Sciatic nerve (tissue), 2 donors: Measurements from ENCODE around the gene PRDM15. TPM values are rescaled to one million over a fixed set of nuclear protein-coding genes. Genes with fewer than 3 reads are reported as not detected.
A peak's percentile ranks its signal among the peaks of the same experiment; 100 is the strongest.

Experiments
- ATAC-seq: fragments of 200-7000 bp; cut with Tn5 transposase; one replicate; pipeline ENCODE4 v1.9.1; 2020; ENCODE audit warnings: mild to moderate bottlenecking, moderate library complexity
- DNase-seq: peaks from one replicate; pipeline ENCODE4 v3.0.0-alpha.2; 2020; ENCODE audit warnings: low spot score
- intact Hi-C: fragments of 100-400 bp; cut with DNase I; formaldehyde crosslinking; loops from one replicate; pipeline ENCODE4 v1.14.2; 2022
- total RNA-seq: library from RNA; stranded (reverse); fragmentation: NEBNext Ultra II Directional; extraction: Animal tissue kit (Norgen Biotek cat#: 25700); gene quantifications from one replicate; pipeline ENCODE4 v1.2.1, GENCODE V29; 2021
- donor health status: DM: no; HTN: no; CAD: no.
- donor health status: DM: no; HTN: no; CAD: no.

The PRDM15 gene, protein sequence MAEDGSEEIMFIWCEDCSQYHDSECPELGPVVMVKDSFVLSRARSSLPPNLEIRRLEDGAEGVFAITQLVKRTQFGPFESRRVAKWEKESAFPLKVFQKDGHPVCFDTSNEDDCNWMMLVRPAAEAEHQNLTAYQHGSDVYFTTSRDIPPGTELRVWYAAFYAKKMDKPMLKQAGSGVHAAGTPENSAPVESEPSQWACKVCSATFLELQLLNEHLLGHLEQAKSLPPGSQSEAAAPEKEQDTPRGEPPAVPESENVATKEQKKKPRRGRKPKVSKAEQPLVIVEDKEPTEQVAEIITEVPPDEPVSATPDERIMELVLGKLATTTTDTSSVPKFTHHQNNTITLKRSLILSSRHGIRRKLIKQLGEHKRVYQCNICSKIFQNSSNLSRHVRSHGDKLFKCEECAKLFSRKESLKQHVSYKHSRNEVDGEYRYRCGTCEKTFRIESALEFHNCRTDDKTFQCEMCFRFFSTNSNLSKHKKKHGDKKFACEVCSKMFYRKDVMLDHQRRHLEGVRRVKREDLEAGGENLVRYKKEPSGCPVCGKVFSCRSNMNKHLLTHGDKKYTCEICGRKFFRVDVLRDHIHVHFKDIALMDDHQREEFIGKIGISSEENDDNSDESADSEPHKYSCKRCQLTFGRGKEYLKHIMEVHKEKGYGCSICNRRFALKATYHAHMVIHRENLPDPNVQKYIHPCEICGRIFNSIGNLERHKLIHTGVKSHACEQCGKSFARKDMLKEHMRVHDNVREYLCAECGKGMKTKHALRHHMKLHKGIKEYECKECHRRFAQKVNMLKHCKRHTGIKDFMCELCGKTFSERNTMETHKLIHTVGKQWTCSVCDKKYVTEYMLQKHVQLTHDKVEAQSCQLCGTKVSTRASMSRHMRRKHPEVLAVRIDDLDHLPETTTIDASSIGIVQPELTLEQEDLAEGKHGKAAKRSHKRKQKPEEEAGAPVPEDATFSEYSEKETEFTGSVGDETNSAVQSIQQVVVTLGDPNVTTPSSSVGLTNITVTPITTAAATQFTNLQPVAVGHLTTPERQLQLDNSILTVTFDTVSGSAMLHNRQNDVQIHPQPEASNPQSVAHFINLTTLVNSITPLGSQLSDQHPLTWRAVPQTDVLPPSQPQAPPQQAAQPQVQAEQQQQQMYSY
- total RNA-seq, result 10.0 TPM

DNA sequence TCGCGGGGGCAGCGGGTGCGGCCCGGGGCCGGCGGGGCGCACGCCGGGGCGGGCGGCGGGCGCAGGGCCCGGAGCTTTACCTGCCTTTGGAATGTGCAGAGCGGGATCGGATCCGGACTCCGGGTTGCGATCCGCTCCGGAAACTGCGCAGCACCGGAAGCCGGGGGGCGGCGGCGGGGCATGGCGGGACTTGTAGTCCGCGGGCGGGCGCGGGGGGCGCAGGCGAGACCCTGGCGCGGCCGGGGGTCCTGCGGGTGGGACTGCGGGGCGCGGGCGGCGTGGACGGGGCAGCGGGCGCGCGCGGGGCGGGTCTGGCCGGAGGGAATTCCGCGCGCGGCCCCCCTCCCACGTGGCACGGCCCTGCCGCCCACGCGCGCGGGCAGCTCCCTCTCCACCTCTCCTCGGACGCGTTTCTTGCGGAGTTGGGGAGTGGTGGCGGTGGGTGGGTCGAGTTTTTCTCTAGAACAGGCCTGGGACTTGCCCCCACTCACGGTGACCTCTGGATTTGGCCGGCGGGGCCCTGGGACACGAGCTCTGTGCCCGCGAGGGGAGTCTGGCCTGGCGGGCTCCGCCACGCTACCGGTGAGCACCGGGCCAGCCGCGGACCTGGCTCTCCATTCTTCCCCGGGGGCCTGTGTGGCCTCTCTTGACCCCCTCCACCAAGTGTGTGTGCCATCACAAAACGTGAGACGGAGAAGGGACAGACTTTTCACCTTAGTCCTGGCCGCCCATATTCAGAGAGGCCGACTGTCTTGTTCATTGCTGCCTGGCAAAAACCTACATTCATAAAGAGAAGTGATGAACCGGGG is at the start of gene PRDM15:
TSS of gene PRDM15 (minus strand) at position 155 of the 809 bp plus-strand sequence. CDS start 18,981 bp downstream, outside the sequence.
- DNase-seq (peak; percentile 90), ATAC-seq (peak; percentile 67)
- intact Hi-C loops, result no loop called here

DNA sequence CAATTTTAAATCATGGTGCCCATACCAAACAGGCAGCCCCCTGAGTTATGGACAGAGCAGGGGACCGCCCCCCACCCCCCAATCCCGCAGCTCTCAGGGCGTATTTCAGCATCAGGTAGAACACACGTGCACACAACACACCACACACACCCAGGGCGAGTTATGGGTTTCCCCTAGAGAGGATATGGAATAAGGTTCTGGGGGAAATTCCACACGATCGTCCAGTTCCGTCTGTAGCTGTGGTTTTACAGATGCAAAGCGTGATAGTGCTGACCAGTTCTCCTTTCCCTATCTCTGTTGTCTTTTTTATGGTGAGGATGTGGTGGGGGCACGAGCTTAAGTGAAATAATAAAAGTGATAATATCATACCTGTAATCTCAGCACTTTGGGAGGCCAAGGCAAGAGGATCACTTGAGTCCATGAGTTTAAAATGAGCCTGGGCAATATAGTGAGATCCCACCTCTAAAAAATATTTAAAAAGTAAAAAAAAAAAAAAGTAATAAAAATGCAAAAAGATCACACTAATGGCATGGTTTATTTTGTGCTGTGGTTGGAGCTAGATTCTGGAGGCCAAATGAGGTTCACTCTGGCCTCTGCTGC is 49.6 kb upstream of the PRDM15 start:
- DNase-seq (no peak), ATAC-seq (no peak)
- intact Hi-C loops, result no loop called here

DNA sequence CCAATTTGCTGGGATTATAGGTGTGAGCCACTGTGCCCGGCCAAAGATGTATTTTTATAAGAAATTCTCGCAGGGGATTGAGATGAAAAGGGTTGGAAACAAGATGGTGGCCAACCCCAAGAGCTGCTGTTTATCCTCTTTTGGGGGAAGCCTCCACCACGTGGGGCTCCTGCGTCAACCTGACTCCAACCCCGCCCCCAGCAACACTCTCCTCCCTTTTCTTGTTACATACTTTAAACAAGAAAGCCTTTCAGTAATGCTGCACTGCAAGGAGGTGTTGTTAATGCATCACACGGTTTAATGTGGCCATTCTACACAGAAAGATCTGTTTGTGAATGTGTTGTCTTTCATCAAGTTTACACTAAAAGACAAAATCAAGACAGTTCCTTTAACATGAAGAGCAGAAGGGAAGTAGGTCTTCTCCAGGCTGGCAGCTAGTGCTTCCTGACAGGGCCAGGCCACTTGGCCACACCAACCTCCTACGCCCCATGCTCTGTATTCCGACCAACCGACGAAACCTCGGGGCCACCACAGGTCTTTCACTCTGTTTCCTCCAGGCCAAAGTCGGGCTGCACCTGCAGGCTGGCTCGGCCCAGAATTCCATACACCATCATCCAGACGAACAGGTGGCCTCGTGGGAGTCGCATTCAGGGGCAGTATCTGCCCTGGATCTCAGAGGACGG is 48.7 kb upstream of the PRDM15 start:
- intact Hi-C loops, result no loop called here
- ATAC-seq (no peak), DNase-seq (no peak)

DNA sequence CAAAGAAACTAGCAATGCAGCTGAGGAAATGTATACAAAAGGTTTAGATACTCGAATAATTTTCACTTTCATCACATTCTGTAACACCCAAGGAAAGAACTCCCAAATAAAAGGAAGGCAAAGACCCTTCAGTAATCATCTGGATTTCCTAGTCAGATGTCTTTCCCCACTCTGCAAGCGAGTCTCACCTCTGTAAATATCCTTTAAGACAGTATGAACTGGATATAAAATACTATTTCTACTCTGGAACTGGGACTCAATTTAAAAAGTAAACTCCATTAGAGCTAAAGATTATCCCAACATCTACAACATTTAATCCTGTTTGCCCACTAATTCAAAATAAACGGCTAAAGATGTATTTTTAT is 47.6 kb upstream of the PRDM15 start:
- DNase-seq (no peak), ATAC-seq (no peak)
- intact Hi-C loops, result no loop called here

DNA sequence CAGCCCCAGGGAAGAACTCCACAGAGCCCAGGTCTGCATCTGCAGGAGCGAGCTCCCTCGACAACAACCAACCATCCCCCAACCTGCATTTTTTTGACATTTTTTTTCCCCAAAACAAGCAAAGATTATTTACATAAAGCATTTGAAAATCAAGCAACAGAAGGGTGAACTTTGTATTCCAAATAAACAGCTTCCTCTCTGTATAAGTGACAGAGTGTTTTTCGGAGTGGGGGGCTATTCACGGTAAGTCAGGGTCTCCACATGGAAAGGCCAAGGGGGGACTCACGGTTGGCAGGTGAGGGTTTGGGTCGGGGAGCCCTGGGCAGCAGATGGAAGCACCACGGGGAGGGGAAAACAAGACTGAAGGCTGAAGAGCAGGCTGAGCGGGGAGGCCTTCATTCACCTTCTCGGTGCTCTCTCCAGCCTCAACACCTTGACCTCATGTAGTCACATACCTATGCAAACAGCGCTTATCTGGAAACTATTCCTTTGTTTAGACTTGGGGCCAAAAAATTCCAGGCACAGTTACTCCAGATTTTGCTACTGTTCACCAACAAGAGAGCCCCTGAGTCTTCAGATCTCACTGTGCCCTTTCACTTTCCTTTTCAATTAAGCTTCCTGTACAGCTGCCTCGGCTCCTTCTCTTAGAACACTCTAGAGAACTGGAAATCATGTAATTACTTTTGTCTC is 47.1 kb upstream of the PRDM15 start:
- intact Hi-C loops, result no loop called here
- peak; percentile 65 for ATAC-seq
- DNase-seq, result no peak

DNA sequence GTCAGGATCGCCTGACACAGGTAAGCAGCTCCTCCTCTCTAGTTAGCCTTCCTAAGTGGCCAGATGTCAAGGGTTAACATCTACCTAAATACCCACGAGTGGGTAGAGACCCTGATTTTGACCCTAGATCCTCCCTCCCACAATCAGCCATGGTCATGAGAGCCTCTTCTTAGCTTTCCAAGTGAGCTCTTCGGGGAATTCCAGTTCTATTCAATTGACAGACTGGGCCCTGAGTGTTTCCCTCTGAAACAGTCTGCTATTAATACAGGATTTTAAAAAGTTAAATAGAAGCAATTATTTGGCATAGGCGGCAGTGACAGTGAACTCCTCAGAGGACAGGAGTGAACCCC is 46.6 kb upstream of the PRDM15 start:
- ATAC-seq (no peak), DNase-seq (no peak)
- intact Hi-C loops, result no loop called here

DNA sequence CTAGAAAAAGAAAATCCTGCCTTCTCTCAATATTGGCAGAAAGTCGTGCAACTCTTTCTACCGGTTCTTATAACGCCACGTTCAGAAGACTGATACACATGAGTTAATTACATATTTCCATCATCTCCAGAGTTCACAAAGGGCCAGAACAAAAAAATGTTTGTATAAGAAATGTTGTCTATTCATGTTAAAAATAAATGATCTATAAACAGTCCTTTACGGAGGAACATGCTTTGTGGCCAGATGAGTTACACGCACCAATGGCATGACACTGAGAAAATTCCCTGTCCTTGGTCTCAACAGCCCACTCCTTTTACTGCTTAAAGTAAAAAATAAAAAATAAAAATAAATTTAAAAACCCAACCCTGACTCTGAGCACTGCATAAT is 45.2 kb upstream of the PRDM15 start:
- no peak for DNase-seq
- intact Hi-C loops, result no loop called here
- peak; percentile 43 for ATAC-seq

DNA sequence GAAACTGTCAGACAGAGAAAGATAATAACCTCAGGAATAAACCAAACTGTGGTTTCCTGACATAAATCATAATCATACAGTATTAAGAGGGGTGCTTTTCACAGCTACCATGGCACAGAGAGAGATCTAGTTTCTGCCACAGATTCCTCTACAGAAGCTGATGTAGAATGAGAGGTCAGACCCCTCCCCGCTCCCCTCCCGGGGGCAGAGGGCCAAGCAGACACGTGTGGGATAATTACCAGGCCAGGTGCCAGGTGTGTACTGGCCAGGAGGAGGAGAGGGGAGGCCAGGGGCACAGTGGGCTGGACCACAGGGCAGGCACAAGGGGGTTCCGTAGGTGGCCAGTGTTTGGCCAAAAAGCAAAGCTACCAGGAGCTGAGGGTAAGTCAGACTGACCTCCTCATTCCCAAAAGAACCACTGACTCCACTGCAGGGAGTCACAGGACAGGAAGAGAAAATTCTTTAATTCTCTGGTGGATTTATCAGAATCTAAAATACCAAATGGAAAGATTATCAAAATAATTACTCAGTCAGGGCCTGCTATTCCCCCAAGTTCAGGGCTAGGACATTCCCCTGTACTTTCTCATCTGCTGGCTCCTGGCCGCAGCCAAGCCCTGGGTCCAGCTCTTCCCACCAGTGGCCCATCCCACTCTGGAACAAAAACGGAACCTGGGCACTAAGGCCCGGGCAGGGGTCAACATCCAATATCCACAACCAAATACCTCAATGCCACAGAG is 44.7 kb upstream of the PRDM15 start:
- DNase-seq, result no peak
- peak; percentile 86 for ATAC-seq
- intact Hi-C loops, result no loop called here

DNA sequence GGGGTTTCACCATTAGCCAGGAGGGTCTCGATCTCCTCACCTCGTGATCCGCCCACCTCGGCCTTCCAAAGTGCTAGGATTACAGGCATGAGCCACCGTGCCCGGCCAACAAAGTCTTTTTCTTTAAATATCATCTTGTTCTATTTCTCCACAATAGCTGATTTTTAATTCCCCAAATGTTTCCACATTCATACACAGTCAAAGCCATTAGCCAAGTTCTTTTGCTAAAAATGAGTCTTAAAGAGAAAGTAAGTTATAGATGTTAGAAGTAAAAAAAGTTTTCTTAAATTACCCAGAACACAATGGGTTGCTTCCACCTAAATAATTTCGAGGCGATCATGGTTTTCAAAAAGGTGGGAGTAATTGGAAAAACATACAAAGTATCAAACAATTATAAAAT is 44.0 kb upstream of the PRDM15 start:
- ATAC-seq (peak; percentile 1), DNase-seq (no peak)
- intact Hi-C loops, result no loop called here

DNA sequence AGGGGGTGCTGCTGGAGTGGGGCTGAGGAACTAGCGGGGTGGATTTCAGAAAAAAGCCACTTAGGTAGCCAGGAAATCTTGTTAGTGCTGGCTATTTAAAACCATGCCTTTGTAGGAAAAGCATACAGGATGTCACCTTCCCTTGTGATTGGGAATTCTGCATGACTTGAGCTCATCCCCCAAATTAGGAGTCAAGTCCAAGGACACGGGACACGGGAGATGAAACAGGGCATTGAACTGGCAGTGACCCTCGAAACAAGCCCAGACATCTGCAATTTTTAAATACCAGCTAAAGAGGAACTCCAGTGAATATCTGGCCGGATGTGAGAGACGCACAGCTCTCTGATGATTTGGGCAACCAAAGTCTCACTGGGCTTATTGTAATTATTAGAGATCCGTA is 41.9 kb upstream of the PRDM15 start:
- ATAC-seq (no peak), DNase-seq (peak; percentile 14)
- intact Hi-C loops, result no loop called here

DNA sequence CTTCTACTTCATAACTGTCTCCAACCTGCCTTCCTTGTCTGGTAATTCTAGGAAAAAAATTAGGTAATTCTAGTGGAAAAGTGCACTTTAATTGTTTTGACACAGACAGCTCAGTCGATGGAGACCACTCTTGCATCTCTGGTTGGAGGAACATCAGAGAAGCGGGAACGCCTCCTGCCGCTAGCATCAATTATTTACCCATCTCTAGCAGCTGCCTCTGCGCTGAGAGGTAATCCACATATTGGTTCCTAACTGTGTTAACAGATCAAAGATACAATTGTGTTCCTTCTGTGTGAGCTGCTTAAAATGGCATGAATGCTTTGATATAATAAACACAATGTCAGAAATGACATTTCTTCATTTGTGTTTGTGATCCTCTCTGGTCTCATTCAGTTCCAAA is 41.3 kb upstream of the PRDM15 start:
- ATAC-seq (no peak), DNase-seq (no peak)
- intact Hi-C loops, result no loop called here

DNA sequence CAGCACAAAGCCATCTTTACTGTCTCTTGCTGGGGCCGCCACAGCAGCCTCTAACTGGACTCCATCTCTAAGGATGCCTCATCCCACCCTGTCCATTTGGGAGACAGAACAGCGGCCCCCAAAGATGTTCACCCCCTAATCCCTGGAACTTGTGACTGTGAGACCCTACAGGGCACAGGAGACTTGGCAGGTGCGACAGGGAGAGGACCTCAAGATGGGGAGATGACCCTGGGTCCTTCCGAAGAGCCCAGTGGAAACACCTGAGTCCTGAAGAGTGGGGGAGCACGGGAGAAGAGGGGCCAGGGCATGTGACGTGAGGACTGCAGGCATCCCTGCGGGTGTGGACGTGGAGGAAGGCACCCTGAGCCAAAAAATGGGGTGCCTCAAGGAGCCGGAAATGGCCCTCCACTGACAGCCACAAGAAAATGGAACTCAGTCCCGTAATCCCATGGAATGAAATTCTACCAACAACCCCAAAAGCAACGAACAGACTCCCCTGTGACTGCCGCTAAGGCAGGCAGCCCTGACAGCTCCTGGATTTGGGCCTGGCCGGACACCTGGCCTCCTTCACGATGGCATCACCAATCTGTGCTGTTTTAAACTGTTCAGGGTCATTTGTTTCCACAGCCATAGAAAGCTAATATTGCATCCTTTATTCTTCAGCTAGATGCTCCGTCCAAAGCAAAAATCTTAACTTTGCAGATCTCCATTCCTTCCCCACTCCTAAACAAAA is 40.7 kb upstream of the PRDM15 start:
- DNase-seq, result peak; percentile 36
- intact Hi-C loops, result no loop called here

DNA sequence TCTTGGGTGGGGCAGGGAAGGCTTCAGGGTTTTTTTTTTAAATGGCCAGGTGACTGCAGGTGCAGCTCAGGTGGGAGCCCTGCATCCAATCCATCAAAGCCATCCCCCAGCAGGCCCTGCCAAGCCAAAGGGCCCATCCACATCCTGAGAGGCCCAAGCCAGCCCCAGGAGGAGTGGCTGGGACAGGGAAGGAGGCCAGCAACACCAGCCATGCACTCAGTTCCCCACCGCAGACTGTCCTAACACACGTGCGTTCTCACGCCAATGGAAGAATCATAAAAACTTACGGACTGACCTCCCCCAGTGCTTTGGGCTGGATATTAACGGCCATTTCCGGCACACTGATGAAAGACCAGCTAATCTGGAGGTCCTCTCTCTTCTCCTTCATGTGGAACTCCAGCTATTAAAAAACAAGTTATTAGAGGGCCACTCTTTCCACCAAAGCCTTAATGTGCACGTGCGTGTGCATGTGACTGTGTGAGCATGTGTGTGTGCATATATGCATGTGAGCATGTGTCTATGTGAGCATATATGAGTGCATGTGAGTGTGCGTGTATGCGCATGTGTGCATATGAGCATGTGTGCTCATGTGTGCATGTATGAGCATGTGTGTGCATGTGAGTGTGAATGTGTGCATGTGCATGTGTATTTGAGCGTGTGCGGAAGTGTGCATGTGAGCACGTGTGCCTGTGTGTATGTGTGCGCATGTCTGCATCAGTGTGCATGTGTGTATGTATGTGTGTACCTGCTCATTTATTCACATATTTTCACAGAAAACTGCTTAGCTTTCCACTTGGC is 39.6 kb upstream of the PRDM15 start:
- ATAC-seq (no peak), DNase-seq (peak; percentile 17)
- intact Hi-C loops, result no loop called here

More for the DNA sequence above, 40.7 kb upstream of the PRDM15 start:
- ATAC-seq, result no peak

DNA sequence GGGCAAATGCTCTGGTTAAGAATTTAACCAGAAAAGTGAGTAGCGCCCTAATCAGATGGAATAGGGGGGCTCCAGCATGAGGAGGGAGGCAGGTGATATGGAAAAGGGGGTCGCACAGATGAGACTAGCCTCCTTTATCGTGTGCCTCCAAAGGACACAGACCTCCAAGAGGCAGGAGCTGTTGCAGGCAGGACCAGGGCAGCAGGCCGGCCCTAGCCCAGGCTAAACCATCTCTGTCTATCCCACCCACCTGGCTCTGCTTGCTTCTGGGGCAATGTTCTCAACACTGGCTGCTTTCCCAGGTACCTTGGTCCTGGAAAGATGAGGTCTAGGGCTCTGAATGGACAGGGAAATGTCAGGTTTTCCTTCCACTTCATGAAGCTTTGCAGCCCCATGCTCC is 38.4 kb upstream of the PRDM15 start:
- no peak for DNase-seq
- intact Hi-C loops, result no loop called here
- ATAC-seq, result no peak

DNA sequence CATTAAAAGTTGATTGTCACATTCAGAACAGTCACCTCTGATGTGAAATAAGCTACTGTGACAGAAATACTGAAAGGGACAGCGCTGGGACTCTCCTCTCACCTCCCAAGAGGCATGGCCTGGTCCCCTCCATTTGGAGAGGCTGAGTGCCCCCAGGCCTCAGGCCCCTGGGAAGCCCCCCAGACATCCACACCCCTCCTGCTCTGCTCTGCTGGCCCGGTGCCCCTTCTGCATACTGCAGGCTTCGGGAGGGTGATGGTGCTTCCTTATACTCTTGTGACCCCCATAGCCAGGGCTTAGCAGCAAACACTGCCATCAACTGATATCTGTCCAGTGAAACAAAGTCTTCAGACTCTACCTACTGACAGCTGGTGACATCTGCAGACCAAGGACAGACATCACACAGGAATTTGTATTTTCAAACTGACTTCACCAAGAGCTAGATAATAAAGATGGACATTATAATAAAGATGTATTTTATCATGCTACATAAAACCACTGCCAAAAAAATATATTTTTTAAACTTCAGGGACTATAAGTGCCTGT is 37.8 kb upstream of the PRDM15 start:
- no peak for ATAC-seq
- intact Hi-C loops, result no loop called here
- no peak for DNase-seq
